ENCODE results near the gene SCNN1B.

- TF ChIP-seq CTCF (IDR thresholded peaks at IDR 0.05) (no peak), POLR2A (IDR thresholded peaks at IDR 0.05) (no peak)
Observed at GRCh38 chr16:23371368-23371767, 69.3 kb downstream of the SCNN1B start.
